Measurements from ENCODE around the gene CADPS2. TPM values are rescaled to one million over a fixed set of nuclear protein-coding genes. Genes with fewer than 3 reads are reported as not detected.

The CADPS2 gene
- total RNA-seq, 1 experiment from 2014 or later = 0.23 TPM

- DNase-seq (ENCODE audit: low read depth) = no peak
Observed at GRCh38 chr7:122605929-122606328, 280.3 kb downstream of the CADPS2 start.

- no peak for DNase-seq (ENCODE audit: low read depth)
Observed at GRCh38 chr7:122604251-122604650, 282.0 kb downstream of the CADPS2 start.

GRCh38 chr7:122602800-122603199 is 283.5 kb downstream of the CADPS2 start:
- DNase-seq (ENCODE audit: low read depth) = no peak

GRCh38 chr7:122600630-122601029 is 285.6 kb downstream of the CADPS2 start:
- no peak for DNase-seq (ENCODE audit: low read depth)

GRCh38 chr7:122600042-122600441 is 286.2 kb downstream of the CADPS2 start:
- no peak for DNase-seq (ENCODE audit: low read depth)

GRCh38 chr7:122597277-122597676 is 289.0 kb downstream of the CADPS2 start:
- DNase-seq (ENCODE audit: low read depth) = no peak

GRCh38 chr7:122595885-122596284 is 290.4 kb downstream of the CADPS2 start:
- no peak for DNase-seq (ENCODE audit: low read depth)

- DNase-seq (ENCODE audit: low read depth) = no peak
Observed at GRCh38 chr7:122588621-122589020, 297.6 kb downstream of the CADPS2 start.

- no peak for DNase-seq (ENCODE audit: low read depth)
Observed at GRCh38 chr7:122584676-122585251, 301.5 kb downstream of the CADPS2 start.

GRCh38 chr7:122578350-122578749 is 307.9 kb downstream of the CADPS2 start:
- DNase-seq (ENCODE audit: low read depth) = no peak

GRCh38 chr7:122577449-122578003 is 308.7 kb downstream of the CADPS2 start:
- DNase-seq (ENCODE audit: low read depth) = no peak

GRCh38 chr7:122572706-122573105 is 313.6 kb downstream of the CADPS2 start:
- DNase-seq (ENCODE audit: low read depth) = no peak

- DNase-seq (ENCODE audit: low read depth) = no peak
Observed at GRCh38 chr7:122561326-122561725, 324.9 kb downstream of the CADPS2 start.

GRCh38 chr7:122556873-122557542 is 329.3 kb downstream of the CADPS2 start:
- DNase-seq (ENCODE audit: low read depth) = no peak

GRCh38 chr7:122556219-122556618 is 330.0 kb downstream of the CADPS2 start:
- DNase-seq (ENCODE audit: low read depth) = no peak

- no peak for DNase-seq (ENCODE audit: low read depth)
Observed at GRCh38 chr7:122553761-122554160, 332.5 kb downstream of the CADPS2 start.

GRCh38 chr7:122552769-122553168 is 333.5 kb downstream of the CADPS2 start:
- DNase-seq (ENCODE audit: low read depth) = no peak

- no peak for DNase-seq (ENCODE audit: low read depth)
Observed at GRCh38 chr7:122550545-122550944, 335.7 kb downstream of the CADPS2 start.

GRCh38 chr7:122549578-122549977 is 336.7 kb downstream of the CADPS2 start:
- no peak for DNase-seq (ENCODE audit: low read depth)

GRCh38 chr7:122546496-122546895 is 339.8 kb downstream of the CADPS2 start:
- no peak for DNase-seq (ENCODE audit: low read depth)

GRCh38 chr7:122544463-122544862 is 341.8 kb downstream of the CADPS2 start:
- no peak for DNase-seq (ENCODE audit: low read depth)

GRCh38 chr7:122543891-122544290 is 342.4 kb downstream of the CADPS2 start:
- DNase-seq (ENCODE audit: low read depth) = no peak

- DNase-seq (ENCODE audit: low read depth) = no peak
Observed at GRCh38 chr7:122543166-122543565, 343.1 kb downstream of the CADPS2 start.
